Measurements from ENCODE around the gene MYEF2. TPM values are rescaled to one million over a fixed set of nuclear protein-coding genes. Genes with fewer than 3 reads are reported as not detected.
A peak's percentile ranks its signal among the peaks of the same experiment; 100 is the strongest.

Gene MYEF2
- total RNA-seq, 1 donor from 2014 or later: 13.6 TPM

- DNase-seq (ENCODE audit: low spot score in 2 of 2): no peak
- Histone ChIP-seq H3K27ac (no peak overlapping the region), H3K4me1 (no peaks in the 10 kb centered on the region), H3K36me3 (no peaks in the 10 kb centered on the region), H3K9me3 (no peaks in the 10 kb centered on the region), H3K27me3 (no peaks in the 10 kb centered on the region), H3K4me3 (no peak overlapping the region)
- TF ChIP-seq CTCF (IDR thresholded peaks at IDR 0.05): no peak
- intact Hi-C loops (cut with DNase I): no loop called here
Observed at GRCh38 chr15:48126667-48127355, 51.3 kb downstream of the MYEF2 start.

- Histone ChIP-seq H3K27me3 (no peaks in the 10 kb centered on the region), H3K27ac (no peak overlapping the region), H3K36me3 (no peaks in the 10 kb centered on the region), H3K4me3 (no peak overlapping the region), H3K4me1 (no peaks in the 10 kb centered on the region), H3K9me3 (no peaks in the 10 kb centered on the region)
- no peak for DNase-seq (ENCODE audit: low spot score in 2 of 2)
- intact Hi-C loops (cut with DNase I): no loop called here
- no peak for TF ChIP-seq CTCF (IDR thresholded peaks at IDR 0.05)
Observed at GRCh38 chr15:48121849-48122248, 56.2 kb downstream of the MYEF2 start.

GRCh38 chr15:48120745-48121144 is 57.4 kb downstream of the MYEF2 start, which contains the start of gene SLC24A5:
Gene SLC24A5 (plus strand): TSS chr15:48120990. CDS start chr15:48121045, 55 bp downstream.
- TF ChIP-seq CTCF (IDR thresholded peaks at IDR 0.05): no peak
- H3K27ac ChIP-seq: no peak within 1 kb of the TSS
- H3K27me3 ChIP-seq: no peaks in the 10 kb centered on the region
- H3K4me1 ChIP-seq: no peaks in the 10 kb centered on the region
- intact Hi-C loops (cut with DNase I): no loop called here
- no peak within 1 kb of the TSS for H3K4me3 ChIP-seq
- no peak for DNase-seq (ENCODE audit: low spot score in 2 of 2)
- H3K9me3 ChIP-seq: no peaks in the 10 kb centered on the region
- no peaks in the 10 kb centered on the region for H3K36me3 ChIP-seq

GRCh38 chr15:48119277-48119676 is 58.8 kb downstream of the MYEF2 start:
- Histone ChIP-seq H3K27me3 (no peaks in the 10 kb centered on the region), H3K4me3 (no peak overlapping the region), H3K36me3 (no peaks in the 10 kb centered on the region), H3K4me1 (no peaks in the 10 kb centered on the region), H3K27ac (no peak overlapping the region), H3K9me3 (no peaks in the 10 kb centered on the region)
- intact Hi-C loops (cut with DNase I): no loop called here
- no peak for TF ChIP-seq CTCF (IDR thresholded peaks at IDR 0.05)
- no peak for DNase-seq (ENCODE audit: low spot score in 2 of 2)

GRCh38 chr15:48112242-48112641 is 65.9 kb downstream of the MYEF2 start:
- no peaks in the 10 kb centered on the region for H3K27me3 ChIP-seq
- intact Hi-C loops (cut with DNase I): loop anchor here (2.0 kb wide), 1 partner anchor 139 kb away; no protein-coding TSS in a partner anchor
- no peak overlapping the region for H3K27ac ChIP-seq
- peaks cover 0 to 5% of the 10 kb centered on the region in 2 donors for H3K4me1 ChIP-seq
- H3K36me3 ChIP-seq: no peaks in the 10 kb centered on the region
- TF ChIP-seq CTCF (IDR thresholded peaks at IDR 0.05): peak; percentile 12 to 49 (median 28)
- H3K9me3 ChIP-seq: no peaks in the 10 kb centered on the region
- no peak overlapping the region for H3K4me3 ChIP-seq
- DNase-seq (ENCODE audit: low spot score in 2 of 2): no peak

Data from ascending aorta (tissue), 2 donors.